ENCODE data around the gene DPYSL5. TPM values are rescaled to one million over a fixed set of nuclear protein-coding genes. Genes with fewer than 3 reads are reported as not detected.
A peak's percentile ranks its signal among the peaks of the same experiment; 100 is the strongest.

Gene DPYSL5
- total and polyA plus RNA-seq, 2 of the 13 experiments (the other 11 are each of a cell fraction or from before 2014, with no cell fraction given) = 0.15 TPM; not detected in 1

DNA sequence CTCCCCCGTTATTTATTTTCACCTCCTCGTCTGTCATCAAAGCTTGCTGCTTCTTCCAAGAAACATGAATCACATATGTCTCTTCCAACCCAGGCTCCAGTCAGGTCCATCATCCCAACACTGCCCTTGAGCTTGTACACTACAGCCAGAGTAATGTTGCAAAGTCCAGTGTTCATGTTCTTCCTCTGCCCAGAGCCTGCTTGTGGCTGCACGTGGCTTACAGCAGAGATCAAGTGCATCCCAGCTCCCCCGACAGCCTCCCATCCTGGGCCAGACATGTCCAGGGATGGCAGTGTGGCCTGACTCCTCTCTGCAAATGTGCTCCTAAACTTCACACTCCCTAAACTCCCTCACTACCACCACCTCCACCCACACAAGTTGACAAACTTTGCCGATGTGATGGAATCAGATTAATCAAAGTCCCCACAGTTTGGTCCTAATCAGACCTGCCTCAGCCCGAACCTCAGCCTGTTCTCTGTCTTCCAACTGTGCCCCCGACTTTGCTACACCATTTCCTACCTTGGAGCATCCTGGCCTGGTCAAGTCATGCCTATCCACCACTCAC, 68.3 kb downstream of the DPYSL5 start (continued):
- TF ChIP-seq ZNF557 (CRISPR knock-in tag; IDR thresholded peaks at IDR 0.05) (no peak), NRL (CRISPR knock-in tag; IDR thresholded peaks at IDR 0.05; ENCODE audit: borderline replicate concordance) (0 out of 2 replicates have a peak, but pooled peaks have one; percentile 18), ZFYVE20 (CRISPR knock-in tag; IDR thresholded peaks at IDR 0.05; ENCODE audit: borderline replicate concordance, low read depth) (no peak), SKI (IDR thresholded peaks at IDR 0.05; ENCODE audit: partially characterized antibody) (no peak), ZNF264 (CRISPR knock-in tag; IDR thresholded peaks at IDR 0.05) (no peak), KDM2A (CRISPR knock-in tag; IDR thresholded peaks at IDR 0.05; ENCODE audit: borderline replicate concordance, low read depth) (no peak), HOXA3 (CRISPR knock-in tag; IDR thresholded peaks at IDR 0.05) (no peak), ZNF451 (CRISPR knock-in tag; IDR thresholded peaks at IDR 0.05) (no peak)
- TF ChIP-seq, protein P1, sequence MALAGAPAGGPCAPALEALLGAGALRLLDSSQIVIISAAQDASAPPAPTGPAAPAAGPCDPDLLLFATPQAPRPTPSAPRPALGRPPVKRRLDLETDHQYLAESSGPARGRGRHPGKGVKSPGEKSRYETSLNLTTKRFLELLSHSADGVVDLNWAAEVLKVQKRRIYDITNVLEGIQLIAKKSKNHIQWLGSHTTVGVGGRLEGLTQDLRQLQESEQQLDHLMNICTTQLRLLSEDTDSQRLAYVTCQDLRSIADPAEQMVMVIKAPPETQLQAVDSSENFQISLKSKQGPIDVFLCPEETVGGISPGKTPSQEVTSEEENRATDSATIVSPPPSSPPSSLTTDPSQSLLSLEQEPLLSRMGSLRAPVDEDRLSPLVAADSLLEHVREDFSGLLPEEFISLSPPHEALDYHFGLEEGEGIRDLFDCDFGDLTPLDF (CRISPR knock-in tag; IDR thresholded peaks at IDR 0.05) = no peak
- TF ChIP-seq, protein P2, sequence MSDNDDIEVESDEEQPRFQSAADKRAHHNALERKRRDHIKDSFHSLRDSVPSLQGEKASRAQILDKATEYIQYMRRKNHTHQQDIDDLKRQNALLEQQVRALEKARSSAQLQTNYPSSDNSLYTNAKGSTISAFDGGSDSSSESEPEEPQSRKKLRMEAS (IDR thresholded peaks at IDR 0.05) = peak; percentile 47; the same call in 1 of the 2 replicates
- TF ChIP-seq, protein P3, sequence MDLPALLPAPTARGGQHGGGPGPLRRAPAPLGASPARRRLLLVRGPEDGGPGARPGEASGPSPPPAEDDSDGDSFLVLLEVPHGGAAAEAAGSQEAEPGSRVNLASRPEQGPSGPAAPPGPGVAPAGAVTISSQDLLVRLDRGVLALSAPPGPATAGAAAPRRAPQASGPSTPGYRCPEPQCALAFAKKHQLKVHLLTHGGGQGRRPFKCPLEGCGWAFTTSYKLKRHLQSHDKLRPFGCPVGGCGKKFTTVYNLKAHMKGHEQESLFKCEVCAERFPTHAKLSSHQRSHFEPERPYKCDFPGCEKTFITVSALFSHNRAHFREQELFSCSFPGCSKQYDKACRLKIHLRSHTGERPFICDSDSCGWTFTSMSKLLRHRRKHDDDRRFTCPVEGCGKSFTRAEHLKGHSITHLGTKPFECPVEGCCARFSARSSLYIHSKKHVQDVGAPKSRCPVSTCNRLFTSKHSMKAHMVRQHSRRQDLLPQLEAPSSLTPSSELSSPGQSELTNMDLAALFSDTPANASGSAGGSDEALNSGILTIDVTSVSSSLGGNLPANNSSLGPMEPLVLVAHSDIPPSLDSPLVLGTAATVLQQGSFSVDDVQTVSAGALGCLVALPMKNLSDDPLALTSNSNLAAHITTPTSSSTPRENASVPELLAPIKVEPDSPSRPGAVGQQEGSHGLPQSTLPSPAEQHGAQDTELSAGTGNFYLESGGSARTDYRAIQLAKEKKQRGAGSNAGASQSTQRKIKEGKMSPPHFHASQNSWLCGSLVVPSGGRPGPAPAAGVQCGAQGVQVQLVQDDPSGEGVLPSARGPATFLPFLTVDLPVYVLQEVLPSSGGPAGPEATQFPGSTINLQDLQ (CRISPR knock-in tag; IDR thresholded peaks at IDR 0.05) = no peak
- TF ChIP-seq, protein P4, sequence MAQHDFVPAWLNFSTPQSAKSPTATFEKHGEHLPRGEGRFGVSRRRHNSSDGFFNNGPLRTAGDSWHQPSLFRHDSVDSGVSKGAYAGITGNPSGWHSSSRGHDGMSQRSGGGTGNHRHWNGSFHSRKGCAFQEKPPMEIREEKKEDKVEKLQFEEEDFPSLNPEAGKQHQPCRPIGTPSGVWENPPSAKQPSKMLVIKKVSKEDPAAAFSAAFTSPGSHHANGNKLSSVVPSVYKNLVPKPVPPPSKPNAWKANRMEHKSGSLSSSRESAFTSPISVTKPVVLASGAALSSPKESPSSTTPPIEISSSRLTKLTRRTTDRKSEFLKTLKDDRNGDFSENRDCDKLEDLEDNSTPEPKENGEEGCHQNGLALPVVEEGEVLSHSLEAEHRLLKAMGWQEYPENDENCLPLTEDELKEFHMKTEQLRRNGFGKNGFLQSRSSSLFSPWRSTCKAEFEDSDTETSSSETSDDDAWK (CRISPR knock-in tag; IDR thresholded peaks at IDR 0.05) = no peak

Measured in HepG2 (cell line).